ENCODE data around the gene HTR4. TPM values are rescaled to one million over a fixed set of nuclear protein-coding genes. Genes with fewer than 3 reads are reported as not detected.

HTR4 gene
- total RNA-seq, 2 experiments from 2014 or later, result not detected

- ChIA-PET CTCF (interaction anchor here (1.1 kb wide), 1 partner anchor 32 kb away, joined by 3 read pairs; no protein-coding TSS in a partner anchor), POLR2A (no interaction called here)
These were observed 12.0 kb upstream of the HTR4 start for GRCh38 chr5:148666353-148666752.

DNA sequence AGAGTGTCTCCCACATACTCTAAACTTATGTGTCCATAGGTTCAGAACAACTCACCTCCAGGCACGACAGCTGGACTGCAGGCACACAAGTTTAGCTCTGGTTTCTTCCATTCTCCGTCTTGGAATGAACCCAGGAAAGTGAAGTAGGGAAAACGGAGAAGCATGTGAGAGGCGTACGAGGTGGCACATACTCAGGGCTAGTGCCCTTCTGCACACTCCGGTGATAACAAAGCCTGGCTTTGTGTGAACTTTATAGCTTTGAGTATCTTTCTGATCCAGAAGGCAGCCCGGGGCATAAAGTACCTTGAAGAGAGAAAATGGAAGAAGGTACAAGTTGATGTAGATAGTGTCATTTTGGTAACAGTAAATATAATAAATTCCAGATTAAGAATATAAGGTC lies 11.1 kb upstream of the HTR4 start:
- POLR2A ChIA-PET, result no interaction called here
- CTCF ChIA-PET, result interaction anchor here (1.1 kb wide), 1 partner anchor 33 kb away, joined by 3 read pairs; no protein-coding TSS in a partner anchor

GRCh38 chr5:148663509-148663908 lies 9.2 kb upstream of the HTR4 start:
- ChIA-PET POLR2A (no interaction called here), CTCF (no interaction called here)

DNA sequence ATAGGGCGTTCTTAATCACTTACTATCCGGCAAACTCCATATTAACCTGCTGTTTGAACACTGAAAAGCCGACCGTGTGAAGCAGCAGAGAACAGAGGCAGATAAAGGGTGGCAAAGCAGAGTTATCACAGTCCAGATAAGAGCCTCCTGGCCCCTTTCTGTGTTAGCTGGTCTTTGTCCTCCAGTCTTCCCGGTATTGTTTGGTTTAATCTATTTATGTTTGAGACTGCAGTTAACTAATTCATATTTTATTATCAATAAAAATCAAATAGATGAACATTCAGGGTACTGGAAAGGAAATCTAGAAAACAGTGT lies 6.0 kb upstream of the HTR4 start:
- ChIA-PET CTCF (no interaction called here), POLR2A (no interaction called here)

DNA sequence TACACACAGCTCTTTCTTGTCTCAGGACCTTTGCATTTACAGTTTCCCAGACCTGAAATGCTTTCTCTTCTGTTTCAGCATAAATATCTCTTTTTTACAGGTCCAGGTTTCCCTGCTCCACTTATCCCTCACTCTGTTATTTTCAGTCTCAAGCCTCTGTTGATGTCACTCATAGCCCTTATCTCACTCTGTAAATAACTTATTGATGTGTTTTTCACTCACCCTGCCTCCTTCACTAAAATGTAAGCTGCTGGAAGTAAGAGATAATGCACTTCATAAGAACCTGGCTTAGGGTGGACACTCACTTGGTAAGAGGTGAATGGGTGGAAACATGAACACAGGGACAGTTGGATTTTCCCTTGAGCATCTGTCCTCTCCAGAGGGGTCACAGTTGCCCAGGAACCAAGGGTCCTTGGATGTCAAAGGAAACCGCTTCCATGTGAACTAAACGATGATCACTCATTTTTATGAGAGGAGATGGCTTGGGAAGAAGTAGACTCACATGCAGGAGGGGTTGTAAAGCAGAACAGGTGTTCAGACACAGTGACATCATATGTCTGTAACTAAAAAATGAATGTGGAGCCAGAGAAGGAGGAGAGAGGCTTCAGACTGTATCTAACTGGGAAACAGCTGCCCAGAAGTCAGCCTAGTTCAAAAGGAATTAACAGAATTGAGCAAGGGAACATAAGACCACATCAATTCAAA lies 5.5 kb upstream of the HTR4 start:
- ChIA-PET POLR2A (no interaction called here), CTCF (no interaction called here)

GRCh38 chr5:148653291-148653835 lies 964 bp downstream of the HTR4 start:
- CTCF ChIA-PET, result no interaction called here
- POLR2A ChIA-PET, result no interaction called here

DNA sequence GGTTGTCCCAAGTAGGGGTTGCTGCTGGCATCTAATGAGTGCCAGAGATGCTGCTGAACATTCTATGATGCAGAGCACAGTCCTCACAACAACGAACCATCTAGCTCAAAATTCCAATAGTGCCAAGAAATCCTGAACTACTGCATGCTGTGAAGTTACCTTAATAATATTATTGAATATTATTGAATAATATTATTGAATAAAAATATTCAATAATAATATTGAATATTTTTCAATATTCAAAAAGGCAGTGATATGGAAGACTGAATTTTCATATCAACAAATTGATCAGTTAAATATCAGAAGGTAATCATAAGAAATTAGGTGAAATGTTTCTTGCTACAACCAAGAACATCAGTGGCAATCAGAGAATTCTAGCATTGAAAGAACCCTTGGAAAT lies 2.8 kb downstream of the HTR4 start:
- POLR2A ChIA-PET, result no interaction called here
- CTCF ChIA-PET, result no interaction called here

GRCh38 chr5:148645527-148645926 lies 8.8 kb downstream of the HTR4 start:
- CTCF ChIA-PET, result no interaction called here
- POLR2A ChIA-PET, result no interaction called here

DNA sequence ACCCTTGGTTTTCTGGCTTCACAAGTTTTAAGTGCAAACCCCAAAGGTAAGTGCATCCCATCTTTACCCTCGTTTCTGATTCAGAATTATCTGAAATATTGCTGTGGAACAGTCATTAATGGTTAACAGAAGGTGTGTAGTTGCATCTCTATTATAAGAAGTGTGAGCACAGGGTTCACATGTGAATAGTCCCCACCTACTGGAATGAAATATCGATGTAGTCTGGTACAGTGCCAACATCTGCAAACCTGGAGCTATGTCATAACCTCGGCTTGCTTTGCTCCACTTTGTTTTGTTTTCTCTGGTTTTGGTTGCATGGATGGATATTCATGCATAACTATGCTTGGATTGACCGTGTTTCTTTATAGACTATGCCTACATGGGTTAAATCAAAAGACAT lies 12.6 kb downstream of the HTR4 start:
- CTCF ChIA-PET, result no interaction called here
- POLR2A ChIA-PET, result no interaction called here

GRCh38 chr5:148640471-148640870 lies 13.9 kb downstream of the HTR4 start:
- ChIA-PET POLR2A (no interaction called here), CTCF (no interaction called here)

DNA sequence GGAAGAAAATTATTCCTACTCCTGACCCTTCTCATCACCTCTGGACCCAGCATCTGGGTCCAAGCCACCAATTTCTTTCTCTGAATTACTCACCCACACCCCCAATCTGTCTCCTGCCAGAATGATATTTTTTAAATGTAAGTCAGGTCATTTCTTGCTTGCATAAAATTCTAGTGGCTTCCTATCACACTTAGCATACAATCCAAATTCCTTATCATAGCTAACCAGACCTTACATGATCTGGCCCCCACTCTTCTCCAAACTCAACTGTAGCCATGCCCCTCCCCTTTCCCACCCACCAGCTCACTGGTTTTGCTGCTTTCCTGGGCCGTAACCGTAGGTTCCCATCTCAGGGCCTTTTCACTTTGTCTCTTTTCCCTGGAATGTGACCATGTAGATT lies 15.2 kb downstream of the HTR4 start:
- POLR2A ChIA-PET, result no interaction called here
- CTCF ChIA-PET, result no interaction called here

GRCh38 chr5:148636353-148636752 lies 18.0 kb downstream of the HTR4 start:
- POLR2A ChIA-PET, result no interaction called here
- CTCF ChIA-PET, result no interaction called here

- POLR2A ChIA-PET, result no interaction called here
- CTCF ChIA-PET, result no interaction called here
These were observed 18.8 kb downstream of the HTR4 start for GRCh38 chr5:148635321-148636083.

GRCh38 chr5:148633067-148633377 lies 21.3 kb downstream of the HTR4 start:
- POLR2A ChIA-PET, result no interaction called here

GRCh38 chr5:148632255-148633066 lies 21.9 kb downstream of the HTR4 start:
- ChIA-PET POLR2A (no interaction called here), CTCF (no interaction called here)

More at GRCh38 chr5:148633067-148633377, 21.3 kb downstream of the HTR4 start:
- CTCF ChIA-PET, result no interaction called here

DNA sequence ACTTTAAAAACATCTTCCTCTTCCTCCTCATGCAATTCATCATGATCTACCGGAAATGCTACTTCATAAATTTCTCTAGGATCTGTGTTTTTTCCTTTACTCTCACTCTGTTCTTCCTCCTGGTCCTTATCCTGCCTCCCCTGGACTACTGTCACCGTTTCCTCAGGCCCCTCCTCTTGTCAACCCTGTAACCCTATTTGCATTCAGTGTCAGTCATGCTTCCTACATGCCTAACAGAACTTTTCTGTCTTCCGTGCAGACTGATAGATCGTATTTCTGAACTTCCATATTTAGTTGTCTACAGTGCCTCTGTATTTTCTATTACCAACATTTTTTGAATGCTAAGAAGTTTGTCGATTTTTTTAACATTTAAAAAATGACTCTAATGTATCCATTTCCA lies 27.3 kb downstream of the HTR4 start:
- CTCF ChIA-PET, result no interaction called here
- POLR2A ChIA-PET, result no interaction called here

DNA sequence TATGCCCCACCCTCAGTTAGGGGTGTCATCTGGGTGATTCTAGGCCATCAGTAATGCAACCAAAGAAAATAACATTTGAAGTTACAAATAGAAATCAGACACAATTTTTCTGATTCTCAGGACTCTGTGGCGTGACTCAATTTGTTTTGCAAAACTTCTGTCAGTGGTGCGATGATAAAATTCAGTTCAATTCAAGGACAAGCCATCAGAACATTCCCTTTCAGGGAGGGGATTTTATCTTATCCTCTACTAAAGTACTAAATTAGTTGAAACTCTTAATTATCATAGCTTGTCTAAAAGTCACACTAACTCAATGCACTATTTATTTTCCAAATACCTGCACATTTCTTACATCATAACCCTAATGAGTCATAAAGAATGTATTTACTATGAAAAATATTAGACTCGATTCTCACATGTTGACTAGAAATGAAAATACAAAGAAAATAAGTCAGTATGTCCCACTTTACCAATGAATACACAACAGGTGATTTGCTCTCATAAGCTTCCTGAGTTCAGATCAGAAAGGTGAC lies 28.2 kb downstream of the HTR4 start:
- CTCF ChIA-PET, result no interaction called here

GRCh38 chr5:148625250-148625649 lies 29.1 kb downstream of the HTR4 start:
- ChIA-PET POLR2A (no interaction called here), CTCF (interaction anchor here (1.1 kb wide), 1 partner anchor 1171 kb away, joined by 3 read pairs; no protein-coding TSS in a partner anchor)

More for the DNA sequence above, 28.2 kb downstream of the HTR4 start:
- POLR2A ChIA-PET, result no interaction called here

DNA sequence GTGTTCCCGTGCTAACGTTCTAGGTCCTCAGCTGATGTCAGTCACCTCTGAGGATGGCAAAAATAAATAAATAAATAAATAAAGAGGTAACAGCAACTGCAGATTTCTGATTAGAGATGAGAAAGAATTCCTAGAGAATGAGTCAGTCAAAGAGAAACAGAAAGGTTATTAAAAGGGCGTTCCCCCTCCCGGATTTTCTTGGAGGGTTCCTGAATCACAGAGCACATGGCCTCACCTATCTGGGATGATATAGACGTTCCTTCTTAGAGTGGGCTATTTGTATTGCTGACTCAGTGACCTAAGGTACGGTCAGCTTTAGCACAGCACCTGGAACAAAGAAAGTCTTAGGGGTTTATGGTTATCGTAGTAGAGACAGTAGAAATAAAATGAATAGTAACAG lies 30.6 kb downstream of the HTR4 start:
- ChIA-PET CTCF (no interaction called here), POLR2A (no interaction called here)

DNA sequence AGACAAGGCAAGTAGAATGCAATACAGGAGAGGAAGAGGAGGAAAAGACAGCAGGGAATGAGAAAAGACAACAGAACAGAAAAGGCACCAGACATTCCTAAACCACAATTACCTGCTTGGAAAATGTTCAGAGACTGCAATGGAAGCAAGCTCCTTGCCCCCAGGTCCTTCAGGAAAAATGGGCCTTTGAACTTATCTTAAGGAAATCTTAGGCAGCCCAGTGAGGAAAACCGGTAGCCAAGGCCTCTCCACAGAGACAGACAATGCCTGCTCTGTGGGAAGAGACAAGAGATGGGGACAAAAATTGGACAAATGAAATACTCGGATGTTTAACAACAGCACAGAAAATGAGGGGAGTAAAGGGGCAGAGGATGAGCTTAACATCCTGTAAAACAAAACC lies 31.2 kb downstream of the HTR4 start:
- ChIA-PET POLR2A (no interaction called here), CTCF (no interaction called here)

DNA sequence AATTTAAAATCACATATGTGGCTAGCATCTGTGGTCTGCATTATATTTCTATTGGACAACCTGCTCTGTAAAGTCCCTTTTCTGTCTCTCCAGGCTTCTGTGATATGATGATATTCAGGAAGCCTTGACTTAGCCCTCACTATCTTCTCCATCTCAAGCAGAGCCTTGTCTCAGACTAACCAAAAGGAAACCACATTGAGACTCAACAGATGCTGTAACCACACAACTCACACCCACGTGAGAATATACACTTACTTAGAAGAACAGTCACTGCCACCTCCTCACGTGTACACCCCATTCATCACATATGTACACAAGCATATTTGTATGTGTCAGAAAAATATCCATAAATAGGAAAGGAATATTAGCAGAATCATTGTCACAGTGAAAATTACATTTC lies 33.6 kb downstream of the HTR4 start:
- CTCF ChIA-PET, result no interaction called here

More for the DNA sequence above, 33.6 kb downstream of the HTR4 start:
- POLR2A ChIA-PET, result no interaction called here

Data from activated CD8-positive, alpha-beta memory T cell treated with anti-CD3 and anti-CD28 coated beads for 36 hours (primary cell).